ENCODE data around the gene MBD1. TPM values are rescaled to one million over a fixed set of nuclear protein-coding genes. Genes with fewer than 3 reads are reported as not detected.

MBD1 gene
- polyA plus RNA-seq, 1 of the 3 experiments (the other 2 are of a cell fraction) = 72.3 TPM

DNA sequence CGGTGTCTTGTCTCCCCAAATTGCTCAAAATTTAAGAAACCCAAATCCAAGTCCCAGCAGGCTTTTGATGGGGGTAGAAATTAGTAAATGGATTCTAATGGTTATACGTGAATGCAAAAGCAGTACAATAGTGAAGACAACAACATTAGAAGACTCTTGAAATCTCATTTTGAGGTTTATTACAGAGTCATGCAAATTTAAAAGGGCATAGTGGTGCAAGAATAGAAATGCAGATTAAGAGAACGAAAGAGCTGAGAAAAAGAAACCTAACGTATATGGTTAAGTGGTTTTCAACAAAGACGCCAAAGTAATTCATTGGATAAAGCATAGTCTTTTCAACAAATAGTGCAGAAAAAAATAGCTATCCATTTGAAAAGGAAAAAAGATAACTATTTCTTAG lies 39.4 kb upstream of the MBD1 start:
- TF ChIP-seq TAF1 (IDR thresholded peaks at IDR 0.05; ENCODE audit: borderline replicate concordance, low read depth, low read length) (no peak), TCF12 (IDR thresholded peaks at IDR 0.05) (no peak), CHD2 (IDR thresholded peaks at IDR 0.05; ENCODE audit: low read length, partially characterized antibody) (no peak), RAD21 (IDR thresholded peaks at IDR 0.05; ENCODE audit: low read length) (no peak), GATA2 (CRISPR knock-in tag; IDR thresholded peaks at IDR 0.05) (no peak), SIN3A (IDR thresholded peaks at IDR 0.05; ENCODE audit: borderline replicate concordance, low read depth, low read length) (no peak), MXI1 (IDR thresholded peaks at IDR 0.05; ENCODE audit: low read depth, low read length) (no peak), FOXM1 (IDR thresholded peaks at IDR 0.05; ENCODE audit: low read depth) (no peak), RFX5 (IDR thresholded peaks at IDR 0.05; ENCODE audit: low read length) (no peak), ELF1 (IDR thresholded peaks at IDR 0.05) (no peak), RCOR1 (IDR thresholded peaks at IDR 0.05; ENCODE audit: low read length) (no peak)
- TF ChIP-seq, protein P1, sequence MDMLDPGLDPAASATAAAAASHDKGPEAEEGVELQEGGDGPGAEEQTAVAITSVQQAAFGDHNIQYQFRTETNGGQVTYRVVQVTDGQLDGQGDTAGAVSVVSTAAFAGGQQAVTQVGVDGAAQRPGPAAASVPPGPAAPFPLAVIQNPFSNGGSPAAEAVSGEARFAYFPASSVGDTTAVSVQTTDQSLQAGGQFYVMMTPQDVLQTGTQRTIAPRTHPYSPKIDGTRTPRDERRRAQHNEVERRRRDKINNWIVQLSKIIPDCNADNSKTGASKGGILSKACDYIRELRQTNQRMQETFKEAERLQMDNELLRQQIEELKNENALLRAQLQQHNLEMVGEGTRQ (IDR thresholded peaks at IDR 0.05; ENCODE audit: borderline replicate concordance, low read depth, low read length) = no peak
- TF ChIP-seq, protein P2, sequence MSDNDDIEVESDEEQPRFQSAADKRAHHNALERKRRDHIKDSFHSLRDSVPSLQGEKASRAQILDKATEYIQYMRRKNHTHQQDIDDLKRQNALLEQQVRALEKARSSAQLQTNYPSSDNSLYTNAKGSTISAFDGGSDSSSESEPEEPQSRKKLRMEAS (IDR thresholded peaks at IDR 0.05; ENCODE audit: low read depth) = no peak
- H3K9me3 ChIP-seq = no peaks in the 10 kb centered on the region
- DNase-seq = no peak
- CTCF ChIA-PET = no interaction called here
- H3F3A ChIP-seq (replicated peaks; ENCODE audit: insufficient read depth) = no peaks in the 10 kb centered on the region
- no peak overlapping the region for H3K9ac ChIP-seq
- no peaks in the 10 kb centered on the region for H3K27me3 ChIP-seq (ENCODE audit: insufficient read depth)
- no peaks in the 10 kb centered on the region for H3K9me2 ChIP-seq
- H3K4me2 ChIP-seq = no peak overlapping the region
- no peak overlapping the region; the same call in 1 of the 2 replicates for H2AFZ ChIP-seq (ENCODE audit: low read depth)
- no peak overlapping the region for H3K27ac ChIP-seq (ENCODE audit: low read depth in 2 of 2, low read length in 1 of 2)
- H3K79me2 ChIP-seq (ENCODE audit: insufficient read depth) = no peaks in the 10 kb centered on the region
- H3K4me3 ChIP-seq (ENCODE audit: low read depth in 2 of 2, low read length in 1 of 2) = no peak overlapping the region
- H3K36me3 ChIP-seq (replicated peaks in 1 of 2; ENCODE audit: control insufficient read depth in 1 of 2, insufficient read depth in 2 of 2, low read length in 1 of 2) = no peaks in the 10 kb centered on the region
- POLR2A ChIA-PET = no interaction called here
- no peaks in the 10 kb centered on the region for H4K20me1 ChIP-seq (ENCODE audit: insufficient read depth)
- 61% methylated on average over 5 of the region's 5 CpGs for WGBS (ENCODE audit: low lambda C conversion rate)
- no peaks in the 10 kb centered on the region for H3K4me1 ChIP-seq (ENCODE audit: control insufficient read depth in 1 of 2, insufficient read depth in 2 of 2, low read depth in 1 of 2, low read length in 1 of 2)

DNA sequence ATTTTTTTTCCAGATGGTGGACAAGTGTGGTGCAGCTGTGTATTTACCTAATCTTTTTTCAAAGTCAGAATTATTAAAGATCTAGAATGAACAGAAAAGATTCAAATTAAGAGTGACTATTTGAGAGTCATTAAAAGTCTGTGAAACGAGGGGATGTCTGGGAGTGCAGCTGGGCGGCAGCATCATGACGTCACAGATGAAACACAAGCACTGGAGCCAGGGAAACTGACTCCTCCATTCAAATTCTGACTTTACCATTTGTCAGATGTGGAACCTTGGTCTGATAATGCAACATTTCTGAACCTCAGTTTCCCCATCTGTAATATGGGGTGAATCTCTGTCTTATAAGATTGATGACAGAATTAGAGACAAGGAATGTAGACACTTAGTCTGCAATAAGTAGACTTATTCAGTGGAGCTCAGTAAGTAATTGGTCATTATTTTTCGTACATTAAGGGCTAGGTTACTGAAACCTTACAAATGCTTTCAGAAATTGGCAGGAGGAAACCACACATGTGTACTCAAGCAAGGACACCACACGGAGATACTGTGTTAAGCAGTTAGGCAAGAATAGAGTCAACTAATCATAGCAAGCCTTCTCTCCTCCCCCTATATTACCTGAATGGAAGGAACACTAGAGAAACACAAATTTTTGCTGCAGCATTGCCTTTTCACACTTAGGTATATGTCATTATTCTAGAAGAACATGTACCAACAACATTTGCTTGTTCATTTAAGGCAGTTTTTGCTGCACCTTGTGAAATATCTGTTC lies 34.0 kb upstream of the MBD1 start:
- Histone ChIP-seq H3K36me3 (replicated peaks in 1 of 2; ENCODE audit: control insufficient read depth in 1 of 2, insufficient read depth in 2 of 2, low read length in 1 of 2) (no peaks in the 10 kb centered on the region), H3K9me2 (no peaks in the 10 kb centered on the region), H3K4me2 (no peak overlapping the region), H3K4me3 (ENCODE audit: low read depth in 2 of 2, low read length in 1 of 2) (no peak overlapping the region), H3K27me3 (ENCODE audit: insufficient read depth) (no peaks in the 10 kb centered on the region), H2AFZ (ENCODE audit: low read depth) (peak overlapping the region; percentile 46; the same call in 1 of the 2 replicates), H3K79me2 (ENCODE audit: insufficient read depth) (no peaks in the 10 kb centered on the region), H4K20me1 (ENCODE audit: insufficient read depth) (no peaks in the 10 kb centered on the region), H3K4me1 (ENCODE audit: control insufficient read depth in 1 of 2, insufficient read depth in 2 of 2, low read depth in 1 of 2, low read length in 1 of 2) (no peaks in the 10 kb centered on the region), H3K9me3 (no peaks in the 10 kb centered on the region), H3F3A (replicated peaks; ENCODE audit: insufficient read depth) (no peaks in the 10 kb centered on the region), H3K27ac (ENCODE audit: low read depth in 2 of 2, low read length in 1 of 2) (no peak overlapping the region), H3K9ac (no peak overlapping the region)
- 22% methylated on average over 5 of the region's 5 CpGs for WGBS (ENCODE audit: low lambda C conversion rate)
- ChIA-PET POLR2A (no interaction called here), CTCF (interaction anchor here (1.2 kb wide), 1 partner anchor 42 kb away, joined by 5 read pairs; no protein-coding TSS in a partner anchor)
- TF ChIP-seq RXRA (IDR thresholded peaks at IDR 0.05; ENCODE audit: borderline replicate concordance, low read depth) (no peak), EP300 (IDR thresholded peaks at IDR 0.05; ENCODE audit: borderline replicate concordance in 1 of 2, low read depth in 1 of 2, low read length in 1 of 2) (no peak), MXI1 (IDR thresholded peaks at IDR 0.05; ENCODE audit: low read depth, low read length) (no peak), RAD21 (IDR thresholded peaks at IDR 0.05; ENCODE audit: low read length) (no peak), SMC3 (IDR thresholded peaks at IDR 0.05; ENCODE audit: low read depth, low read length) (no peak), EZH2phosphoT487 (IDR thresholded peaks at IDR 0.05; ENCODE audit: borderline replicate concordance, low read depth) (no peak), TAF1 (IDR thresholded peaks at IDR 0.05; ENCODE audit: borderline replicate concordance, low read depth, low read length) (no peak)
- TF ChIP-seq, protein P3, sequence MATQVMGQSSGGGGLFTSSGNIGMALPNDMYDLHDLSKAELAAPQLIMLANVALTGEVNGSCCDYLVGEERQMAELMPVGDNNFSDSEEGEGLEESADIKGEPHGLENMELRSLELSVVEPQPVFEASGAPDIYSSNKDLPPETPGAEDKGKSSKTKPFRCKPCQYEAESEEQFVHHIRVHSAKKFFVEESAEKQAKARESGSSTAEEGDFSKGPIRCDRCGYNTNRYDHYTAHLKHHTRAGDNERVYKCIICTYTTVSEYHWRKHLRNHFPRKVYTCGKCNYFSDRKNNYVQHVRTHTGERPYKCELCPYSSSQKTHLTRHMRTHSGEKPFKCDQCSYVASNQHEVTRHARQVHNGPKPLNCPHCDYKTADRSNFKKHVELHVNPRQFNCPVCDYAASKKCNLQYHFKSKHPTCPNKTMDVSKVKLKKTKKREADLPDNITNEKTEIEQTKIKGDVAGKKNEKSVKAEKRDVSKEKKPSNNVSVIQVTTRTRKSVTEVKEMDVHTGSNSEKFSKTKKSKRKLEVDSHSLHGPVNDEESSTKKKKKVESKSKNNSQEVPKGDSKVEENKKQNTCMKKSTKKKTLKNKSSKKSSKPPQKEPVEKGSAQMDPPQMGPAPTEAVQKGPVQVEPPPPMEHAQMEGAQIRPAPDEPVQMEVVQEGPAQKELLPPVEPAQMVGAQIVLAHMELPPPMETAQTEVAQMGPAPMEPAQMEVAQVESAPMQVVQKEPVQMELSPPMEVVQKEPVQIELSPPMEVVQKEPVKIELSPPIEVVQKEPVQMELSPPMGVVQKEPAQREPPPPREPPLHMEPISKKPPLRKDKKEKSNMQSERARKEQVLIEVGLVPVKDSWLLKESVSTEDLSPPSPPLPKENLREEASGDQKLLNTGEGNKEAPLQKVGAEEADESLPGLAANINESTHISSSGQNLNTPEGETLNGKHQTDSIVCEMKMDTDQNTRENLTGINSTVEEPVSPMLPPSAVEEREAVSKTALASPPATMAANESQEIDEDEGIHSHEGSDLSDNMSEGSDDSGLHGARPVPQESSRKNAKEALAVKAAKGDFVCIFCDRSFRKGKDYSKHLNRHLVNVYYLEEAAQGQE (IDR thresholded peaks at IDR 0.05; ENCODE audit: low read depth, low read length) = no peak
- TF ChIP-seq, protein P1 (IDR thresholded peaks at IDR 0.05; ENCODE audit: borderline replicate concordance, low read depth, low read length) = no peak
- no peak for DNase-seq

All from SK-N-SH (cell line).